ENCODE data around the gene ZNF236.

The ZNF236 gene

GRCh38 chr18:76993573-76993972, 171.2 kb downstream of the ZNF236 start:
- H3K4me3 ChIP-seq (replicated peaks; ENCODE audit: low read depth, low read length), result no peak overlapping the region
- DNase-seq (ENCODE audit: extremely low read depth, low read depth), result no peak
- no peak for TF ChIP-seq CTCF (IDR thresholded peaks at IDR 0.05; ENCODE audit: low read depth, low read length, missing control alignments)

GRCh38 chr18:76994086-76994654, 171.8 kb downstream of the ZNF236 start:
- no peak for DNase-seq (ENCODE audit: extremely low read depth, low read depth)
- no peak for TF ChIP-seq CTCF (IDR thresholded peaks at IDR 0.05; ENCODE audit: low read depth, low read length, missing control alignments)
- H3K4me3 ChIP-seq (replicated peaks; ENCODE audit: low read depth, low read length), result no peak overlapping the region

GRCh38 chr18:76995896-76996295, 173.5 kb downstream of the ZNF236 start:
- no peak for TF ChIP-seq CTCF (IDR thresholded peaks at IDR 0.05; ENCODE audit: low read depth, low read length, missing control alignments)
- DNase-seq (ENCODE audit: extremely low read depth, low read depth), result no peak
- H3K4me3 ChIP-seq (replicated peaks; ENCODE audit: low read depth, low read length), result no peak overlapping the region

GRCh38 chr18:76996429-76996828, 174.1 kb downstream of the ZNF236 start:
- DNase-seq (ENCODE audit: extremely low read depth, low read depth), result no peak
- TF ChIP-seq CTCF (IDR thresholded peaks at IDR 0.05; ENCODE audit: low read depth, low read length, missing control alignments), result no peak
- no peak overlapping the region for H3K4me3 ChIP-seq (replicated peaks; ENCODE audit: low read depth, low read length)

GRCh38 chr18:76997951-76998808, 175.8 kb downstream of the ZNF236 start:
- TF ChIP-seq CTCF (IDR thresholded peaks at IDR 0.05; ENCODE audit: low read depth, low read length, missing control alignments), result no peak
- no peak overlapping the region for H3K4me3 ChIP-seq (replicated peaks; ENCODE audit: low read depth, low read length)
- no peak for DNase-seq (ENCODE audit: extremely low read depth, low read depth)

- TF ChIP-seq CTCF (IDR thresholded peaks at IDR 0.05; ENCODE audit: low read depth, low read length, missing control alignments), result no peak
- no peak for DNase-seq (ENCODE audit: extremely low read depth, low read depth)
- H3K4me3 ChIP-seq (replicated peaks; ENCODE audit: low read depth, low read length), result no peak overlapping the region
These were observed 176.7 kb downstream of the ZNF236 start for GRCh38 chr18:76999077-76999476.

Data from HFF-Myc (cell line).